Left renal cortex interstitium (tissue), 4 donors: ENCODE results near the gene UCMA. TPM values are rescaled to one million over a fixed set of nuclear protein-coding genes. Genes with fewer than 3 reads are reported as not detected.
"Not testable (repeated sequence)": the region's sequence is repeated elsewhere in the genome, so short reads cannot be mapped to it uniquely, and the experiment has no call there.

Source experiments
- DNase-seq, 4 donors: peaks; one replicate each; pipeline ENCODE4 v3.0.0-alpha.2; 2013; ENCODE audit warnings: low read depth in 4 of 4, low spot score in 2 of 4, missing footprints in 1 of 4
- polyA plus RNA-seq, 4 donors: library from polyadenylated mRNA; unstranded; fragments of 120-200 nt; gene quantifications; one replicate each; pipeline ENCODE4 v1.2.1, GENCODE V29; 2013; ENCODE audit not compliant: insufficient read length in 4 of 4

The UCMA gene
- polyA plus RNA-seq, 4 donors, result not detected

DNA sequence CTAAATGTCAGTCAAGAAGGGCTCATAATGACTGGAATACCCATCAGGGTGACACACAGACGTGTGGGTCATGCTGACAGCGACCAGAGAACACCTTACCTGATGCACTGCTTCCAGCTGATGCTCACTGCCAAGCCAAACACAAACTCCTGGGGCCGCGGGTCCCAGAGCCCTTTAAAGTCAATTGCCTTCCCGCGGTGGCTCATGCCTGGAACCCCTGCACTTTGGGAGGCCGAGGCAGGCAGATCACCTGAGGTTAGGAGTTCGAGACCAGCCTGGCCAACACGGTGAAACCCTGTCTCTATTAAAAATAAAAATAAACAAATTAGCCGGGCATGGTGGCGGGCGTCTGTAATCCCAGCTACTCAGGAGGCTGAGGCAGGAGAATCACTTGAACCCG, 562 bp upstream of the UCMA start:
- not testable (repeated sequence) for DNase-seq

GRCh38 chr10:13233358-13233757, 816 bp downstream of the UCMA start:
- no peak for DNase-seq

DNA sequence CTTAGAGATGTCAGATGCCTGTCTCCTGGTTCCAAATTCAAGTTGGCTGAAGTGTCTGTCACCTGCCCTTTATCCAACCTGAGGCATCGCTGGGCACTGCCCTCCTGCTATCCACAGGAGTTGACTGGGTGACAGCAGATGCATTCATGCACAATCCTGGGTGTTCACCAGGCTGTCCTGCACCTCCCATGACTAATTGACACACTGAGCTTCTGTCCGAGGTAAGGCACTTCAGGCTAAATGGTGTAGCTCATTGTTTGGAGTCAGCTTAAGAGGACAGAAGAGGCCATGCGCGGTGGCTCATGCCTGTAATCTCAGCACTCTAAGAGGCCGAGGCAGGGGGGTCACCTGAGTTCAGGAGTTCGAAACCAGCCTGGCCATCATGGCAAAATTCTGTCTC, 2.4 kb downstream of the UCMA start:
- no peak for DNase-seq

DNA sequence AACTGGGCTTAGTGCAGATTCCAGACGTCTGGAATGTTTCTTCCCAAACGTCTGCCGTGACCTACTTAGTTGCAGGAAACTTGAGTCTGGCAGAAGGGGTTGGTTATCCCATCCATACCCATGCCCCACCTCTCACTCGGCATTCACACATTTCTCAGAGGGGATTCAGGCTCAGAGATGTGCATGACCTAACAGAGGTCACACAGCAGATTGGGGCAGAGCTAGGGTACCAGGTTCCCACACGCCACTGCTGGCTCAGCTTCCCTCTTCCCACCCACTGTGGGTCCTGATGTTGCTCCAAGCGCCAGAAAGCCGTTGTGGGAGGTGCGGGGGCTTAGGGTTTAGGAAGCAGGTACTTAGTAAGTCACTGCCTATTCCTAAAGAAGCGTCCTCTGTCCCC, 3.0 kb downstream of the UCMA start:
- no peak for DNase-seq

- no peak for DNase-seq
Observed at GRCh38 chr10:13227031-13227430, 7.1 kb downstream of the UCMA start.

- no peak for DNase-seq
Observed at GRCh38 chr10:13225601-13226000, 8.6 kb downstream of the UCMA start.

DNA sequence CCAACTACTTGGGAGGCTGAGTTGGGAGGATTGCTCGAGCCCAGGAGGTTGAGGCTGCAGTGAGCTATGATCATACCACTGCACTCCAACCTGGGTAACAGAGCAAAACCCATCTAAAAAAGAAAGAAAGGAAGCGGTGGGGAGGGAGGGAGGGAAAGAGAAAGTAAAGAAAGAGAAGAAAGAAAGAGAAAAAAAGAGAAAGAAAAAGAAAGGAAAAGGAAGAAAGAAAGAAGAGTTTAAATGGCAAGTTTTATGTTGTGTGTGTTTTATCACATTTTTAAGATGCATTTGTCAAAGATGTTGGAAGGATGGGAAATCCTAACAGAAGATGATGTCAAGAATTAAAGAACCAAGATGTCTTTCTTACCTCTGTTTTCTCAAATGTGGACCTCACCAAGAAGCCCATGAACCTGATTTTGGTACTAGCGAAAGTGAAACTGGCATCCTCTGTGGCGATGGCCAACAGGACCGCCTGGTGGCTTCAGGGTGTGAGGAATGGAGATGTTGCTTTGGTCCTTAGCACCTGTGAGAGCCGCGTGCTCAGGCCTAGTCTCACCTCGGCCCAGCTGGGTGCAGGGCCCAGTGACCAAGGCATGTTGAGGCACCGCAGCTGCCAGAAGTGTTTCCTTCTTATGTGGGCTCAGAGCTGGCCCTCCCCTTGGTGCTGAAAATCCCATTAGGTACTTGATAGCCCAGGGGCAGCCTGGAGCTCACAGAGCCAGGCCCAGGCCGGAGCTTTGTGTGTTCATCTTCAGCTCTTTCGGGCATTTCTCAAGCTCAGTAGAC, 9.8 kb downstream of the UCMA start:
- no peak for DNase-seq

DNA sequence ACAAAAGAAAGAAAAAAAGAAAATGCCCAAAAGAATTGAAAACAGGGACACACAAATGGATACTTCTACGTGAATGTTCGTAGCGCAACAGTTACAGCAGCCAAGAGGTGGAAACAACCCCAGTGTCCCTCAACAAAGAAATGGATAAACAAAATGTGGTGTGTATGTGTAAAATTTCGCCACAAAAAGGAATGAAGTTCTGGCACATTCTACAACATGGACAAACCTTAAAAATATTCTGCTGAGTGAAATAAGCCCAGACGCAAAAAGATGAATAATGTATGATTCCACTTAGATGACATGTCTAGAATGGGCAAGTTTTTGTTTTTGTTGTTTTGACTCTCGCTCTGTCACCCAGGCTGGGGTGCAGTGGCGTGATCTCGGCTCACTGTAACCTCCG, 10.9 kb downstream of the UCMA start:
- DNase-seq, result no peak

- DNase-seq, result no peak
Observed at GRCh38 chr10:13222566-13222965, 11.6 kb downstream of the UCMA start.

GRCh38 chr10:13222151-13222550, 12.0 kb downstream of the UCMA start:
- no peak for DNase-seq

GRCh38 chr10:13221572-13221971, 12.6 kb downstream of the UCMA start:
- no peak for DNase-seq

DNA sequence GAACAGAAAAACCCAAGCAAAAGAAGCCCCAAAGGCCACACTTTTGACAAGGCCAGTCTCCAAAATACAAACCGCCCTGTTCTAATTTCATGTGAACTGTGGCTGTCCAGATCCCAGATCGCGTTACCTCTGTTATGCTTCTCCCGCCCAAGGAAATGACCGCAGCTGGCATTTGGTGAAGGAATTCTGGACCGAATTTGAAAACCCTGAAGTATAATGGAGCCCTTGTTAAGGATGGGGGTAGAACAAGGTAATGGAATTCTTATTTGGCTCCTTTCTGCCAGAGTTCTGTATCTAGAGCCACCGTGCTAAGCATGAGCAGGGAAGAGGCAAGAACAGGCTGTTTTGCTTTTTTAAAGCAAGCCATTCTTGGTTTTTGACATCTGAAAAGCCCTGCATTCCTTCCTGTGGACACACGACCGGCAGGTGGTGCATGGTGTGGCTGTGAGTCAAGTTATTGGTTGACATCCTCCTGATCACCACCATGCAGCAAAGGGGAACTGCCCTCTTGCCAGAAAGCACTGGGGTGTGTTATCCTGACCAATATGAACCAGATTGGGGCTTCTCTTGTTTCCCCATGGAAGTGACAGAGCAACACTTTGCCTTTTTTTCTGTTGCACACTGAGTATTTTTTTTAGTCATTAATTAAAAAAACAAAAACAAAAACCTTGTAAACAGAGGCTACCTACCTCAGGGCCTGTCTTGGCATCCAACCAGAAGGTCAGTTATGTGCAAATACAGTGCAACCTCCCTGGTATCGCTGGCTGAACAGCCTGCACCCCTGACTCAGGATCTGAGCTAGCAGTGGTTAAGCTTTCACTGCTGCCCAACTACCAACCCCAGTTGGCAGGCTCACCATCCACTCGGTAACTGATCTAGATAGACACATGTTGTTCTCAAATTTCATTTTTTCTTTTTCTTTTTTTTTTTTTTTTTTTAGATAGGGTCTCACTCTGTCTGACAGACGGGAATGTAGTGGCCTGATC, 14.2 kb downstream of the UCMA start:
- DNase-seq, result peak in 1 of 4 donors; percentile 6

DNA sequence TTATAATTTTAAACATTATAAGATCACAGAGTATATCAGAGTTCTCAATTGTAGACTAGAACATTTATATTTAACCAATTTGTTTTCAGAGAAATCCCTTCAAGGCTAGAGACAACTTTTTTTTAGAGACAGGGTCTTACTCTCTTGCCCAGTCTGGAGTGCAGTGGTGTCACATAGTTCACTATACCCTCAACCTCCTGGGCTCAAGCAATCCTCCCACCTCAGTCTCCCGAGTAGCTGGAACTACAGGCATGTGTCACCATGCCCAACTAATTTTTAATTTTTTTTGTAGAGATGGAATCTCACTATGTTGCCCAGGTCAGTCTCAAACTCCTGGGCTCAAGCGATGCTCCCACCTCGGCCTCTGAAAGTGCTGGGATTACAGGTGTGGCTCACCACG, 15.3 kb downstream of the UCMA start:
- no peak for DNase-seq

GRCh38 chr10:13213163-13213562, 21.0 kb downstream of the UCMA start:
- no peak for DNase-seq

- peak in 1 of 4 donors; percentile 15 for DNase-seq
Observed at GRCh38 chr10:13206546-13207443, 27.4 kb downstream of the UCMA start.

GRCh38 chr10:13206091-13206490, 28.1 kb downstream of the UCMA start:
- no peak for DNase-seq

DNA sequence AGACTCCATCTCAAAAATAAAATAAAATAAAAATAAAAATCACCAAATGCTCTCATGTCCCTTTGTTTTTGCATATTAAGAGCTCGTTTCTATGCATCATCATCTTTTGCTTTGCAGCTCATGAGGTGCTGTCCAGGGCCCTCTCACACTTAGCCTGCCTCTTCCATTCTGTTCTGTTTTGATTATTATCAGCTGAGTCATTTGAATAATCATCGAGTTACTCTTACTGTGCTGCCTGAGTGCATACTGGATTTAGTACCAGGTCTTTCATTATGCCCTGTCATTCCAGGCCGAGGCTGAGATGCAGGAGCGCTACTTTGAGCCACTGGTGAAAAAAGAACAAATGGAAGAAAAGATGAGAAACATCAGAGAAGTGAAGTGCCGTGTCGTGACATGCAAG, 33.0 kb downstream of the UCMA start:
- no peak for DNase-seq

GRCh38 chr10:13195016-13195415, 39.2 kb downstream of the UCMA start:
- DNase-seq, result no peak

GRCh38 chr10:13193637-13194036, 40.5 kb downstream of the UCMA start:
- DNase-seq, result no peak

- no peak for DNase-seq
Observed at GRCh38 chr10:13191362-13191761, 42.8 kb downstream of the UCMA start.

- DNase-seq, result no peak
Observed at GRCh38 chr10:13190816-13191215, 43.4 kb downstream of the UCMA start.
